ENCODE data around the gene AP3S2.

DNA sequence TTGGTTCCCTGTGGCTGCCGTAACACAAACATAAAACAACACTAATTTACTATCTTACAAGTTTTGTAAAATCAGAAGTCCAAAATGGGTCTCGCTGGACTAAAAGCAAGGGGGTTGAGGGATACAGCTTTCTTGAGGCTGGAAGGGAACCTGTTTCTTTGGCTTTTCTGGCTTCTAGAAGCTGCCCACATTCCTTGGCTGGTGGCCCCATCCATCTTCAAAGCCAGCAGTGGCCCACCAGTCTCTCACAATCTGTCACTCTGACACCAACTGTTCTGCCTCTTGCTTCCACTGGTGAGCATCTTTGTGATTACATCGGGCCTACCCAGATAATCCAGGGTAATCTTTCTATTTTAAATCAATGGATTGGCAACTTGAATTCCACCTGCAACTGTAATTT, 78.0 kb downstream of the AP3S2 start:
- TF ChIP-seq, protein P1, sequence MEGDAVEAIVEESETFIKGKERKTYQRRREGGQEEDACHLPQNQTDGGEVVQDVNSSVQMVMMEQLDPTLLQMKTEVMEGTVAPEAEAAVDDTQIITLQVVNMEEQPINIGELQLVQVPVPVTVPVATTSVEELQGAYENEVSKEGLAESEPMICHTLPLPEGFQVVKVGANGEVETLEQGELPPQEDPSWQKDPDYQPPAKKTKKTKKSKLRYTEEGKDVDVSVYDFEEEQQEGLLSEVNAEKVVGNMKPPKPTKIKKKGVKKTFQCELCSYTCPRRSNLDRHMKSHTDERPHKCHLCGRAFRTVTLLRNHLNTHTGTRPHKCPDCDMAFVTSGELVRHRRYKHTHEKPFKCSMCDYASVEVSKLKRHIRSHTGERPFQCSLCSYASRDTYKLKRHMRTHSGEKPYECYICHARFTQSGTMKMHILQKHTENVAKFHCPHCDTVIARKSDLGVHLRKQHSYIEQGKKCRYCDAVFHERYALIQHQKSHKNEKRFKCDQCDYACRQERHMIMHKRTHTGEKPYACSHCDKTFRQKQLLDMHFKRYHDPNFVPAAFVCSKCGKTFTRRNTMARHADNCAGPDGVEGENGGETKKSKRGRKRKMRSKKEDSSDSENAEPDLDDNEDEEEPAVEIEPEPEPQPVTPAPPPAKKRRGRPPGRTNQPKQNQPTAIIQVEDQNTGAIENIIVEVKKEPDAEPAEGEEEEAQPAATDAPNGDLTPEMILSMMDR (conservative IDR thresholded peaks at IDR 0.05; ENCODE audit: low read length), result no peak
- no peak for TF ChIP-seq EZH2phosphoT487 (IDR thresholded peaks at IDR 0.05; ENCODE audit: borderline replicate concordance)

Data from Loucy (cell line).